HG03025 (cell line): ENCODE measurements around the gene TEN1.

Experiments
- ATAC-seq: cut with Tn5 transposase; IDR thresholded peaks from one replicate; pipeline ENCODE4 v1.9.1; 2021; ENCODE audit warnings: mild to moderate bottlenecking, moderate library complexity; ENCODE audit not compliant: unreplicated experiment, low FRiP score

The TEN1 gene

GRCh38 chr17:76049239-76049638 is 70.2 kb downstream of the TEN1 start:
- ATAC-seq, result no peak

DNA sequence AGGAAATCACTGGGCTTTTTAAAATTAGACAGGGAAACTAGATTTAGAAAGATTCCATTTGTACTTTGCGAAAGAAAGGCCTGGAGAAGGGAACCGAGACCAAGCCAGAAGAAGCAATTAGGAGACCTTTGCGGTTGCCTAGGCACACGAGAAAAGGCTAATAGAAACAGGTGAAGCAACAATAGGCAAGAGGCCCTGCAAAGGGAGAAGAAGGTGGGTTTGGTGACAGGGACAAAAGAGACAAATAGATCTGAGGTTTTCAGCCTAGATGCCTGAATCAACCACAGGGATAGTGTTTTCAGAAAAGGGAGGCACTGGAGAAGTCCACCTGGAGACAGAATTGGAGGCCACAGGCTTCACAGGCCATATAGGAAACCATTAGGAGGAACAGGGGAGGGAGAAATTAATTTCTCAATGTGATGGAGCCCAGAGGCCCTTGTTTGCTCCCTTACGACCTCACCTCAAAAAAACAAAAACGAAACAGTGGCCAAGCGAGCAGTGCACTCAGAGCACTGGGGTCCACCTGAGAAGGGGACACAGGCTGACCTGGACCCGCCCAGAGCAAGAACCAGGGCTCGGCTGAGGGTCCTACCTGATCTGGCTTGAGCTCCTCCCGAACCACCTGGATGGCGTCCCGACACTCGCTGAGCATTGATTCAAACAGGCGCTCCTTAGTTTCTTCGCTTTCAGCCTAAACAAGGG is 70.9 kb downstream of the TEN1 start:
- no peak for ATAC-seq
